Measurements from ENCODE around the gene MEIS2. TPM values are rescaled to one million over a fixed set of nuclear protein-coding genes. Genes with fewer than 3 reads are reported as not detected.

The MEIS2 gene
- total RNA-seq = 16.6 and 17.3 TPM in 2 replicates

GRCh38 chr15:37100109-37100965 lies at the start of gene MEIS2:
MEIS2 (minus strand) TSS chr15:37100549; CDS start chr15:37099466, 1,083 bp downstream.
- peak; percentile 93 to 96 for DNase-seq (ENCODE audit: low read depth in 2 of 2)

GRCh38 chr15:37149146-37149545 lies 48.8 kb upstream of the MEIS2 start:
- DNase-seq (ENCODE audit: low read depth in 2 of 2) = no peak

DNA sequence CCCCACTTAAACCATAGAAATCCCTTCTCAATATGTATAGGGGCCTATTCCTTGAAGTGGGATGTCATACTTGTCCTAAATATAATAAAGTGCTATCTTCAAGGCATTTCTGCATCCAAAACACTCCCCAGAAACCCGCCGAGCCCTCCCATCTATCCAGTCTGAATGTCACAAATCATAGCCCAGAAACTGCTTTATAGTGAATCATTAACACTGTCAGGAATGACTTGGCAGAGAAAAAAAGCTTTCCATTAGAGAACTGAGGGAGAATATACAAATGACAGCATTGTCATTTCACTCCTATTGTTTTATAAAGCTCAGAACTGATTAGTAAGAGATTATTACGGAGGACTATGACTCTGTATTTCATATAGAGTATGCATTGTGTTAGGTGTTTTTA lies 48.4 kb upstream of the MEIS2 start:
- peak in 1 of 2 donors; percentile 18 for DNase-seq (ENCODE audit: low read depth in 2 of 2)

DNA sequence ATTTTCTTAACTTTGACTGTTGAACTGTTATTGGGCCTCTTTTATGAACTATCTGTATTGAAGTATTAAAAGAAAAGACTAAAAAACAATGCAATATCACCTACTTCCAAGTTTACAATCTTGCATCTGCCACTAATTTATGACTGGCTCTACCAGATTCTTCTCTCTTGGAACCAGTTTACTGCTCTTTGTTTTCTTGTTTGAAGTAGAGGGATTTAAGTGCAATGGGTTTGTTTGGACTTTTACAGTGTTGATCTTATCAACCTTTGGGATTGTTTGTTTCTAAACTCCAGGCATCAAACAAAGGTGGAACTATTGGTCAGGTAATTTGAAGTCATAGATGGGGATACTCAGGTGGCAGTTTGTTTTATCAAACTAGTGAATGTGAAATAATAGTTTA lies 43.0 kb upstream of the MEIS2 start:
- DNase-seq (ENCODE audit: low read depth in 2 of 2) = no peak

DNA sequence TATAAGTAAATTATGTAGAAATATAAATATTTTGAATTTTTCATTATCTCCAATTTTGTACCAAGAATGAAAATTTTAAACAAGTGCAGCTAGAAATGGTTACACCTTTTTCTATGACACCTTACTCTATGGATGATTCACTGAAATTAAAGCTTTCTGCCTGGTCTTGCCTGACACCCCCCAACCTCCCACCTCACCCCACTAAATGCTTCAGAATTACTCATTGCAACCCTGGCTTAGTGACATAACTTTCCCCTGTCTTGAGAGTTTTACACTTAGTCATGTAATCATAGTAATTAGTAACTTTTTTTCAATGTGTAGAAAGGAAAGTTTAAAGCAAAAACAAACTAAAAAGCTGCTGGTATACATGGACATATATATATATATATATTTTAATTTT lies 42.0 kb upstream of the MEIS2 start:
- DNase-seq (ENCODE audit: low read depth in 2 of 2) = no peak

DNA sequence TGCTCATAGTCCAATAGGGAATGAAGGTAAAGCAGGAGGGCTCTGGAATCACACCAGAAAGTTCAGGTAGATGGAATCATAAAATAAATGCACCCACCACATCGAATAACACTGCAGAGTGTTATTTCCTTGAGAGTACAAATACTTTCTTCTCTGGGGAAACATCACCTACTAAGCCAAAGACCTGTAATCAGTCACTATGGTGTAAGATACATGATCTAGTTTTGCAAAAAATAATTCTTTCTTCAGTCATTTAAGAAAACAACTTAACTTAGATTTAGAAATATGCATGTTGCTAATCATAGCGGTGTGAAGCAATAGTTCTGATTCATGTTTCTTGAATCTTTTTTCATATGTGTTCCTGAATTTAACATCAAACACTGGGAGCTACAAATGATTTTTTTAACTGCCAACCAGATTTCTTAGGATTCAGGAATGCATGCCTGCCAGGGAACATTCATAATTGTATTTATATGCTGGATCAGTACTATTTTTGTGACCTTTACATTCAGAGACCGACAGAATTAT lies 40.2 kb upstream of the MEIS2 start:
- DNase-seq (ENCODE audit: low read depth in 2 of 2) = no peak

DNA sequence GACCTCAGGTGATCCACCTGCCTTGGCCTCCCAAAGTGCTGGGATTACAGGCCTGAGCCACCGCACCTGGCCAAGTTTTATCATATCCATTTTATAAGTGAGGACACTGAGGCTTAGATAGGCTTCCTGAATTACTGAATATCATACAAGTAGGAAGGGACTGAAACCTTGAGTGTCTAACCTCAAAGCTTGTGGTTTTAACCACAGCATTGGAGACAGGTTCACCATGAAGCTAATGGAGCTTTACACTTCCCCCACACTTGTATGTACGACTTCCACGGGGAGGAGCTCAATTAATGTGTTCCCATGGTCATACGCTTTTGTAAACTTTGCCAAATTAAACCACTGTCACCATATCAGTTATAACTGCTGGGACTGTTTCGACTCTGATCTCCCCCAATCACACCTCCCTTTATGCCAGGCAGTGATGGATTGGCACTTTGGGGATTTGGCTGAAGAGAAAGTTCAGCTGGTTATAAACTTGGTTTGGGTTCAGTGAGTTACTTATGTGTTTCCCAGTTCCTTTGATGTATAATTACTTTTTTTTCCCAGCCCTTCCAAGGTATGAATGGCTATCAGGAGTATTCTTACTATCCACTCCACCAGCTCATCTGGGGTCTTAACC lies 38.4 kb upstream of the MEIS2 start:
- DNase-seq (ENCODE audit: low read depth in 2 of 2) = no peak

DNA sequence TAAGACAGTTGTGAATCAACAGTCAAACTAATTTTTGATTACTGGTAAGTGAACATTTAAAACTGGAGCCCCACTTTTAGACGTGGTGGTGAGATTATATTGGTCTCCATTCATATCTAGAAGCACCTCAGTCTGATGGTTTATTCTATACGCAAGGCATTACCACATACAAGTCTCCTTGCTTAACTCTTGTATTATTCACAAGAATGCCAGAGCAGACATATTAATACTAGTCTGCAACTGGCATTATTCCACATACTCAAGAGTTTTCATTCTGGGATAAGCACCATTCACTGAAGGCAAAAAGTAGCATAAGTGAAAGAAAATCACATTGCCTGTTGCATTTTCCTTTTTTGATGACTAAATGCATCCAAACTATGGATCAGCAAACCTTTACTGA lies 36.9 kb upstream of the MEIS2 start:
- no peak for DNase-seq (ENCODE audit: low read depth in 2 of 2)

- peak in 1 of 2 donors; percentile 3 for DNase-seq (ENCODE audit: low read depth in 2 of 2)
Measured at GRCh38 chr15:37136666-37137065, 36.3 kb upstream of the MEIS2 start.

GRCh38 chr15:37135225-37135624 lies 34.9 kb upstream of the MEIS2 start:
- DNase-seq (ENCODE audit: low read depth in 2 of 2) = peak in 1 of 2 donors; percentile 21

GRCh38 chr15:37134699-37135131 lies 34.4 kb upstream of the MEIS2 start:
- peak; percentile 65 to 66 for DNase-seq (ENCODE audit: low read depth in 2 of 2)

GRCh38 chr15:37134244-37134643 lies 33.9 kb upstream of the MEIS2 start:
- DNase-seq (ENCODE audit: low read depth in 2 of 2) = no peak

GRCh38 chr15:37133602-37134001 lies 33.3 kb upstream of the MEIS2 start:
- DNase-seq (ENCODE audit: low read depth in 2 of 2) = peak; percentile 27 to 43

- no peak for DNase-seq (ENCODE audit: low read depth in 2 of 2)
Measured at GRCh38 chr15:37132826-37133417, 32.6 kb upstream of the MEIS2 start.

GRCh38 chr15:37131621-37132020 lies 31.3 kb upstream of the MEIS2 start:
- no peak for DNase-seq (ENCODE audit: low read depth in 2 of 2)

DNA sequence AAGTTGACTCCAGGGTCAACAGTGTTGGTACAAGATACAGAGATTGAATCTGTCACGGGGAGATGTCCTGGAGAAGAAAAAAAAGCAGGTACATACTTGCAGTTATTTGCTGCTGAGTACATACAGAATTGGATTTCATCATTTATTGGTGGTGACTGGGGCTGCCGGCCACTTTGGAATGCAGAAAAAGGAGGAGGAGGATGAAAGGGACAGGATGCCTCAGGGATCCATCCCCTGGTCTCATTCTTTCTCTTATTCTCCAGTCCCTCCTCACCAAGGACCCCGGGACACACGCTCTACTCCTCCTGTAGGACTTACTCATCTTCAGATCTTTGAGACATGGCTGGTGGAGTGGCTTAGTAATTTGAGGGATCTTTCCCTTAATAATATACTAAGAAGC lies 30.0 kb upstream of the MEIS2 start:
- DNase-seq (ENCODE audit: low read depth in 2 of 2) = no peak

DNA sequence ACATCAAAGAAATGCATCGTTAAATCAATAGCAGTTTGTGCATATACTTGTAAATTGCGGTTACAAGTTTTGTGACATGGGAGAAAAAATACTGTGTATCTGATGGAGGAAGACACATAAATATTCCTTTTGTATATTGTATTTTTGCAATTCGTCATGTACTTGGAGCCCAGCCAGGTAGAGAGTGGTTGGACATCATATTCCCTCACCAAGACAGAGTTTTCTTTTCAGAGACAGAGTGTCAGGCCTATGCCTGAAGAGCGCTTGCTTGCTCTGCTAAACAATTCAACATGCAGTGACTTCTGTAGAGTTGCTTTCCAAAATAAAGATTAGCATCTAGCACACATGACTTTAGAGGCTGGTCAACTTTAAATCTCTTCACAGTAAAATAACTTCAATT lies 24.8 kb upstream of the MEIS2 start:
- DNase-seq (ENCODE audit: low read depth in 2 of 2) = peak in 1 of 2 donors; percentile 27

DNA sequence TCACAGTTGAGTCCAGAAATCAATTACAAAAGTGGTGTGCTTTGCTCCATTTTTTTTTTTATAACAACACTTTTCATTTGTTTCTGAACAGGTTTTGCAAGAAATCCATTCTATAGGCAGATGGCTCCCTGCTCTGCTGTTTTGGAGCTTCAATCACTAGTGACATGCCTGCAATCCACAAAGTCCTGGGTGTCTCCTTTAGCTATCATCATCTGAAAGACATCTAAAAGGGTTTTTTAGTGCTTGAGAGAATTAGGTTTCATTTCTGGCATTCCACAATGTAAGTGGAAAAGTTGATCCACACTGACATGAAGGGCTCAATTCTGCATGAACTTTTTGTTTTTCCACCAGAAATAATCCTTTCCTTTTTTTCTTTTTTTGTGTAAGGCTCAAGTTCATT lies 24.0 kb upstream of the MEIS2 start:
- no peak for DNase-seq (ENCODE audit: low read depth in 2 of 2)

DNA sequence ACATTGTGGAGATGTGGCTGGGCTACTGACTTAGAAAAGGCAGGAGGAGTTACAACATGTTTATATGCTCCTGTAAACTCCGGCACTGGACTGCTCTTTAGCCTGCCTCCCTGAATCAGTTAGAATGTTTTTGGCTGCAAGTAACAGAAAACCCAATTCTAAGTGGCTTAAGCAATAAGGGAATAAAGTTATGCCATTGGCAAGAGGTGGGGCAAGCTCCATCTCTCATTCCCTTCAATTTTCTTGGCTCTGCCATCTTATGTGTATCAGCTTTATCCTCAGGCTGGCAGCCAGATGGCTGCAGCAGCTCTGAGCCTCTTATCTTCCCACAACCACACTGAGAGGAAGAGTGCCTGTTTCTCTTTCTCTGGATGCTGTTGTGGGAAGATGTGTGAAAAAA lies 22.4 kb upstream of the MEIS2 start:
- no peak for DNase-seq (ENCODE audit: low read depth in 2 of 2)

- DNase-seq (ENCODE audit: low read depth in 2 of 2) = no peak
Measured at GRCh38 chr15:37121492-37121891, 21.1 kb upstream of the MEIS2 start.

DNA sequence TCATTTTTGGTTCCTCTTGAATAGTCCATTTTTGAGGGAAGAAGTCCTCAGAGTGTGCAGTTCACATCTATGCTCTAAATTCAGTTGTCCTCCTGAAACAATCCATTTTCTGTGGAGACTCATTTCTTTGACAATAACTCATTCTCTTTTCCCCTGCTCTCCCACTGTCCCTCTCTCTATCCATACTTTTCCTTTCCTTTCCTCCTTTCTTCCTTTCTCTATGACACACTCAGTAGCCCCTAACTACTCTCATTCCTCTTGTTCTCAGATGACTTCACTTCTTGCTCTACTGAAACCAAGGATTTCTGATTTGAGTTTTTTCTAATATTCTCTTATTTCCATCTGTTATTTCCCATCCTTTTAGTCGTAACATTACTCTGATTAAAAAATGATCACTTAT lies 16.7 kb upstream of the MEIS2 start:
- no peak for DNase-seq (ENCODE audit: low read depth in 2 of 2)

GRCh38 chr15:37115538-37115937 lies 15.2 kb upstream of the MEIS2 start:
- DNase-seq (ENCODE audit: low read depth in 2 of 2) = no peak
